H9 (cell line): ENCODE measurements around the gene RAD23A. TPM values are rescaled to one million over a fixed set of nuclear protein-coding genes. Genes with fewer than 3 reads are reported as not detected.

Experiments
- DNase-seq: peaks from one replicate; pipeline ENCODE4 v3.0.0-alpha.2; 2017
- H2AFZ ChIP-seq: one replicate; pipeline ENCODE4 v1.6.1; 2013; ENCODE audit warnings: mild to moderate bottlenecking, low read length, control low read depth, moderate library complexity
- H2AK5ac ChIP-seq: 2 replicates; pipeline ENCODE4 v1.6.1; 2013; ENCODE audit warnings: low read length, control low read depth, mixed read lengths; ENCODE audit not compliant: insufficient read length
- H2BK120ac ChIP-seq: one replicate; pipeline ENCODE4 v1.6.1; 2013; ENCODE audit warnings: low read depth, mild to moderate bottlenecking, low read length, control low read depth, inconsistent platforms; ENCODE audit not compliant: poor library complexity, severe bottlenecking
- H2BK12ac ChIP-seq: 2 replicates; pipeline ENCODE4 v1.6.1; 2013; ENCODE audit warnings: low read length, control low read depth, mixed read lengths, low read depth; ENCODE audit not compliant: insufficient read length
- H2BK15ac ChIP-seq: 2 replicates; pipeline ENCODE4 v1.6.1; 2013; ENCODE audit warnings: low read depth, low read length, control low read depth
- H2BK20ac ChIP-seq: one replicate; pipeline ENCODE4 v1.6.1; 2013; ENCODE audit warnings: low read depth, mild to moderate bottlenecking, low read length, control low read depth, inconsistent platforms; ENCODE audit not compliant: poor library complexity, severe bottlenecking
- H2BK5ac ChIP-seq: 2 replicates; pipeline ENCODE4 v1.6.1; 2013; ENCODE audit warnings: low read length, control low read depth, mixed read lengths; ENCODE audit not compliant: insufficient read length
- H3K14ac ChIP-seq: 2 replicates; pipeline ENCODE4 v1.6.1; 2013; ENCODE audit warnings: low read length, control low read depth; ENCODE audit not compliant: insufficient read depth
- H3K18ac ChIP-seq: 2 replicates; pipeline ENCODE4 v1.6.1; 2013; ENCODE audit warnings: low read depth, mild to moderate bottlenecking, mixed read lengths, low read length, control low read depth; ENCODE audit not compliant: insufficient read length
- H3K23ac ChIP-seq: 2 replicates; pipeline ENCODE4 v1.6.1; 2013; ENCODE audit warnings: low read length, control low read depth, mixed read lengths, low read depth; ENCODE audit not compliant: insufficient read length
- H3K23me2 ChIP-seq: 2 replicates; pipeline ENCODE4 v1.6.1; 2013; ENCODE audit warnings: low read depth, mild to moderate bottlenecking, mixed read lengths, low read length, control low read depth; ENCODE audit not compliant: insufficient read length, poor library complexity, severe bottlenecking
- H3K27ac ChIP-seq: 2 replicates; pipeline ENCODE4 v1.5.1; 2013; ENCODE audit warnings: low read length, control low read depth, mixed read lengths, low read depth; ENCODE audit not compliant: insufficient read length
- H3K27me3 ChIP-seq: 2 replicates; pipeline ENCODE4 v1.6.1; 2013; ENCODE audit warnings: low read length, control low read depth, inconsistent platforms; ENCODE audit not compliant: insufficient read depth
- H3K4ac ChIP-seq: 2 replicates; pipeline ENCODE4 v1.6.1; 2013; ENCODE audit warnings: low read depth, mild to moderate bottlenecking, control low read depth, inconsistent platforms, low read length, moderate library complexity
- H3K4me1 ChIP-seq: 2 replicates; pipeline ENCODE4 v1.6.1; 2013; ENCODE audit warnings: low read length, control low read depth, inconsistent platforms; ENCODE audit not compliant: insufficient read depth
- H3K4me2 ChIP-seq: 2 replicates; pipeline ENCODE4 v1.6.1; 2013; ENCODE audit warnings: low read length, control low read depth, mixed read lengths; ENCODE audit not compliant: insufficient read length, insufficient read depth
- H3K56ac ChIP-seq: 2 replicates; pipeline ENCODE4 v1.6.1; 2013; ENCODE audit warnings: low read depth, mild to moderate bottlenecking, mixed read lengths, low read length, control low read depth; ENCODE audit not compliant: insufficient read length
- H3K79me1 ChIP-seq: 2 replicates; pipeline ENCODE4 v1.6.1; 2013; ENCODE audit warnings: low read depth, mild to moderate bottlenecking, moderate library complexity, low read length, control low read depth, inconsistent platforms; ENCODE audit not compliant: insufficient read depth, poor library complexity, severe bottlenecking
- H3K79me2 ChIP-seq: 2 replicates; pipeline ENCODE4 v1.6.1; 2013; ENCODE audit warnings: low read length, control low read depth, inconsistent platforms; ENCODE audit not compliant: insufficient read depth
- H3K9ac ChIP-seq: 2 replicates; pipeline ENCODE4 v1.6.1; 2013; ENCODE audit warnings: low read length, control low read depth, mixed read lengths; ENCODE audit not compliant: insufficient read length; ENCODE audit errors: extremely low read depth
- H3K9me3 ChIP-seq: one replicate; pipeline ENCODE4 v1.6.1; 2013; ENCODE audit warnings: low read depth, low read length, inconsistent platforms; ENCODE audit not compliant: control insufficient read depth
- H3T11ph ChIP-seq: one replicate; pipeline ENCODE4 v1.6.1; 2013; ENCODE audit warnings: mild to moderate bottlenecking, low read length, control low read depth, inconsistent platforms
- H4K20me1 ChIP-seq: one replicate; pipeline ENCODE4 v1.6.1; 2013; ENCODE audit not compliant: control insufficient read depth, insufficient read length, insufficient read depth
- H4K5ac ChIP-seq: 2 replicates; pipeline ENCODE4 v1.6.1; 2013; ENCODE audit warnings: low read depth, mild to moderate bottlenecking, mixed read lengths, low read length, control low read depth; ENCODE audit not compliant: insufficient read length
- H4K8ac ChIP-seq: replicated peaks from 2 replicates; pipeline ENCODE4 v1.6.1; 2013; ENCODE audit warnings: low read length, control low read depth, mixed read lengths, low read depth; ENCODE audit not compliant: insufficient read length
- H4K91ac ChIP-seq: 2 replicates; pipeline ENCODE4 v1.6.1; 2013; ENCODE audit warnings: low read depth, mild to moderate bottlenecking, moderate library complexity, mixed read lengths, low read length, control low read depth; ENCODE audit not compliant: insufficient read length
- H3K27ac Mint-ChIP-seq, 3 experiments: 2 replicates in 2 of 3; 3 replicates in 1 of 3; pipeline ENCODE4 v1.8.0; 2020 to 2021; ENCODE audit warnings: mixed read lengths in 3 of 3, mild to moderate bottlenecking in 1 of 3, moderate library complexity in 1 of 3
- H3K27me3 Mint-ChIP-seq: 2 replicates; pipeline ENCODE4 v1.8.0; 2021; ENCODE audit warnings: low read depth, mild to moderate bottlenecking, moderate library complexity, mixed read lengths
- H3K36me3 Mint-ChIP-seq, 3 experiments: 2 replicates in 2 of 3; 3 replicates in 1 of 3; pipeline ENCODE4 v1.8.0; 2020 to 2021; ENCODE audit warnings: low read depth in 3 of 3, mixed read lengths in 3 of 3; ENCODE audit not compliant: insufficient read depth in 1 of 3
- H3K4me1 Mint-ChIP-seq, 2 experiments: 2 replicates each; pipeline ENCODE4 v1.8.0; 2020; ENCODE audit warnings: mixed read lengths in 2 of 2
- H3K4me3 Mint-ChIP-seq, 2 experiments: 2 replicates in 1 of 2; 3 replicates in 1 of 2; pipeline ENCODE4 v1.8.0; 2020 to 2021; ENCODE audit warnings: mild to moderate bottlenecking in 2 of 2, mixed read lengths in 2 of 2, moderate library complexity in 1 of 2
- H3K9me3 Mint-ChIP-seq, 2 experiments: 2 replicates in 1 of 2; 3 replicates in 1 of 2; pipeline ENCODE4 v1.8.0; 2020; ENCODE audit warnings: mild to moderate bottlenecking in 2 of 2, mixed read lengths in 2 of 2, moderate library complexity in 1 of 2
- WGBS: extraction: QIAGEN DNeasy Blood & Tissue Kit; methylation state at CpG from one replicate; pipeline ENCODE4 v1.1.7; 2013; ENCODE audit warnings: missing lambda C conversion rate, low lambda C conversion rate, mixed read lengths; ENCODE audit not compliant: insufficient read length; ENCODE audit errors: extremely low coverage; 5-methylcytosine and 5-hydroxymethylcytosine counted together
- total RNA-seq: library from RNA; stranded (reverse); gene quantifications from 2 replicates; pipeline ENCODE4 v1.2.1, GENCODE V29; 2021
- TF ChIP-seq, protein P1 (sequence below): fragments of 200-600 bp; sonication (generic); conservative IDR thresholded peaks from 3 replicates; pipeline ENCODE4 v1.8.0; 2021; ENCODE audit warnings: antibody characterized with exemption, mild to moderate bottlenecking

RAD23A gene
- total RNA-seq, 1 experiment from 2014 or later: 62.2 TPM

DNA sequence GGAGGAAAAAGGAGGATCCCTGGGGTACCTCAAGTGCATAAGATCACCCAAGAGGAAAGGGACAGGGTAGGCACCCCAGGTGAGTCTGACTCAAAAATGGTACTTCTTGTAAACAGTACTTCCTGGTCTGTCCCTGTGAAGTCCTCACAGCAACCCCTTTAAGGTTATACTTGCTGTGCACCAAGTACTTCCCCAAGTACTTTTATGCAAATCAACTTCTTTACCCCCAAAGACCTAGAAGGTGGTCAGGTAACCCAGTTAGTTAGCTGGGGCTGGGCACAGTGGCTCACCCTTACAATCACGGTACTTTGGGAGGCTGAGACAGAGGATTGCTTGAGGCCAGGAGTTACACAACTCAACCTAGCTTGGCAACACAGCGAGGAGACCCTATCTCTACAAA, 4.8 kb upstream of the RAD23A start:
- no peak for DNase-seq
- no peak overlapping the region for H2AFZ ChIP-seq
- peaks cover 19 to 41% of the 10 kb centered on the region in 2 experiments for H3K4me1 Mint-ChIP-seq
- no peaks in the 10 kb centered on the region; the same call in 1 of the 2 replicates for H3K27me3 Mint-ChIP-seq
- no peak overlapping the region for H3K14ac ChIP-seq
- H3K36me3 Mint-ChIP-seq: peaks cover 49 to 70% (median 61%) of the 10 kb centered on the region in 3 experiments
- no peak overlapping the region for H3T11ph ChIP-seq
- H4K20me1 ChIP-seq: no peaks in the 10 kb centered on the region
- peak overlapping the region in 1 of 3 experiments; percentile 78; a peak in 1 of 7 replicates for H3K27ac Mint-ChIP-seq
- H3K9me3 ChIP-seq: no peaks in the 10 kb centered on the region
- H4K8ac ChIP-seq: no peak overlapping the region
- H3K23ac ChIP-seq: no peak overlapping the region
- H2BK20ac ChIP-seq: no peak overlapping the region
- no peak overlapping the region for H4K91ac ChIP-seq
- H4K5ac ChIP-seq: no peak overlapping the region
- no peak overlapping the region for H3K27ac ChIP-seq
- TF ChIP-seq, protein P1, sequence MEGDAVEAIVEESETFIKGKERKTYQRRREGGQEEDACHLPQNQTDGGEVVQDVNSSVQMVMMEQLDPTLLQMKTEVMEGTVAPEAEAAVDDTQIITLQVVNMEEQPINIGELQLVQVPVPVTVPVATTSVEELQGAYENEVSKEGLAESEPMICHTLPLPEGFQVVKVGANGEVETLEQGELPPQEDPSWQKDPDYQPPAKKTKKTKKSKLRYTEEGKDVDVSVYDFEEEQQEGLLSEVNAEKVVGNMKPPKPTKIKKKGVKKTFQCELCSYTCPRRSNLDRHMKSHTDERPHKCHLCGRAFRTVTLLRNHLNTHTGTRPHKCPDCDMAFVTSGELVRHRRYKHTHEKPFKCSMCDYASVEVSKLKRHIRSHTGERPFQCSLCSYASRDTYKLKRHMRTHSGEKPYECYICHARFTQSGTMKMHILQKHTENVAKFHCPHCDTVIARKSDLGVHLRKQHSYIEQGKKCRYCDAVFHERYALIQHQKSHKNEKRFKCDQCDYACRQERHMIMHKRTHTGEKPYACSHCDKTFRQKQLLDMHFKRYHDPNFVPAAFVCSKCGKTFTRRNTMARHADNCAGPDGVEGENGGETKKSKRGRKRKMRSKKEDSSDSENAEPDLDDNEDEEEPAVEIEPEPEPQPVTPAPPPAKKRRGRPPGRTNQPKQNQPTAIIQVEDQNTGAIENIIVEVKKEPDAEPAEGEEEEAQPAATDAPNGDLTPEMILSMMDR: no peak
- H3K79me2 ChIP-seq: peaks cover 6% of the 10 kb centered on the region; the same call in 1 of the 2 replicates
- no peak overlapping the region for H3K56ac ChIP-seq
- H3K4ac ChIP-seq: no peak overlapping the region
- H3K18ac ChIP-seq: no peak overlapping the region
- H3K4me3 Mint-ChIP-seq: peak overlapping the region; percentile 45 to 99; a peak in 4 of 5 replicates
- H2AK5ac ChIP-seq: no peak overlapping the region
- no peak overlapping the region for H3K9ac ChIP-seq
- H3K4me2 ChIP-seq: no peak overlapping the region
- H3K9me3 Mint-ChIP-seq: peaks cover 0 to 3% of the 10 kb centered on the region in 2 experiments; a peak in 1 of 5 replicates
- H3K23me2 ChIP-seq: peaks cover 7% of the 10 kb centered on the region
- no peak overlapping the region for H2BK120ac ChIP-seq
- H3K27me3 ChIP-seq: no peaks in the 10 kb centered on the region
- no CpG with 5 or more reads among the region's 2 CpGs for WGBS
- no peaks in the 10 kb centered on the region; the same call in 1 of the 2 replicates for H3K4me1 ChIP-seq
- H2BK15ac ChIP-seq: no peak overlapping the region
- peaks cover 6% of the 10 kb centered on the region for H3K79me1 ChIP-seq
- no peak overlapping the region for H2BK12ac ChIP-seq
- no peak overlapping the region for H2BK5ac ChIP-seq
